Stimulated activated naive B cell treated with anti-CD40 and anti-IgM and Interleukin-4, amounts not matched to agents 10 μg/mL and 1 μg/mL and 100 μg/mL, for 72 hours (primary cell): ENCODE data around the gene ZGPAT.

Experiments used
- ATAC-seq, 2 donors: fragments of 150-1000 bp; cut with Tn5 transposase; replicated peaks; 2 replicates each; pipeline ENCODE4 v1.10.0; 2021; ENCODE audit warnings: moderate library complexity in 1 of 2
- DNase-seq: peaks from one replicate; pipeline ENCODE4 v3.0.0; 2021
- H3K27ac Mint-ChIP-seq: one replicate; pipeline ENCODE4 v1.8.0; 2022; ENCODE audit warnings: mild to moderate bottlenecking, mixed read lengths
- H3K27me3 Mint-ChIP-seq, 2 donors: one replicate each; pipeline ENCODE4 v1.8.0; 2022; ENCODE audit warnings: mixed read lengths in 2 of 2
- H3K36me3 Mint-ChIP-seq, 2 donors: one replicate each; pipeline ENCODE4 v1.8.0; 2022; ENCODE audit warnings: mixed read lengths in 2 of 2, mild to moderate bottlenecking in 1 of 2
- H3K4me1 Mint-ChIP-seq, 2 donors: one replicate each; pipeline ENCODE4 v1.8.0; 2022; ENCODE audit warnings: mixed read lengths in 2 of 2, mild to moderate bottlenecking in 1 of 2
- H3K4me3 Mint-ChIP-seq, 2 donors: one replicate each; pipeline ENCODE4 v1.8.0; 2022; ENCODE audit warnings: mild to moderate bottlenecking in 2 of 2, mixed read lengths in 2 of 2, moderate library complexity in 1 of 2
- H3K9me3 Mint-ChIP-seq, 2 donors: one replicate each; pipeline ENCODE4 v1.8.0; 2022; ENCODE audit warnings: mixed read lengths in 2 of 2, mild to moderate bottlenecking in 1 of 2

Gene ZGPAT

GRCh38 chr20:63693733-63694583 is 13.9 kb upstream of the ZGPAT start:
- peaks cover 12 to 32% of the 10 kb centered on the region in 2 donors for H3K36me3 Mint-ChIP-seq
- H3K9me3 Mint-ChIP-seq = no peaks in the 10 kb centered on the region
- H3K4me1 Mint-ChIP-seq = peaks cover 17 to 29% of the 10 kb centered on the region in 2 donors
- H3K27me3 Mint-ChIP-seq = no peaks in the 10 kb centered on the region
- H3K4me3 Mint-ChIP-seq = peak overlapping the region; percentile 59 to 63
- ATAC-seq = no peak
- H3K27ac Mint-ChIP-seq = peak overlapping the region; percentile 94
- DNase-seq = no peak

- peaks cover 20 to 36% of the 10 kb centered on the region in 2 donors for H3K4me1 Mint-ChIP-seq
- no peak overlapping the region for H3K4me3 Mint-ChIP-seq
- ATAC-seq (no peak), DNase-seq (no peak)
- H3K27ac Mint-ChIP-seq = peak overlapping the region; percentile 14
- H3K27me3 Mint-ChIP-seq = no peaks in the 10 kb centered on the region
- H3K36me3 Mint-ChIP-seq = peaks cover 12 to 35% of the 10 kb centered on the region in 2 donors
- H3K9me3 Mint-ChIP-seq = no peaks in the 10 kb centered on the region
These were observed 13.0 kb upstream of the ZGPAT start for GRCh38 chr20:63694584-63695423.

- no peaks in the 10 kb centered on the region for H3K9me3 Mint-ChIP-seq
- no peaks in the 10 kb centered on the region for H3K27me3 Mint-ChIP-seq
- peaks cover 24 to 41% of the 10 kb centered on the region in 2 donors for H3K4me1 Mint-ChIP-seq
- ATAC-seq = no peak
- peak overlapping the region in 1 of 2 donors; percentile 21 for H3K4me3 Mint-ChIP-seq
- DNase-seq = no peak
- peaks cover 15 to 37% of the 10 kb centered on the region in 2 donors for H3K36me3 Mint-ChIP-seq
- H3K27ac Mint-ChIP-seq = peak overlapping the region; percentile 86
These were observed 12.2 kb upstream of the ZGPAT start for GRCh38 chr20:63695424-63696305.

- ATAC-seq (peak; percentile 55 to 62), DNase-seq (no peak)
- peaks cover 14 to 35% of the 10 kb centered on the region in 2 donors for H3K36me3 Mint-ChIP-seq
- H3K4me3 Mint-ChIP-seq = peak overlapping the region in 1 of 2 donors; percentile 21
- H3K27ac Mint-ChIP-seq = peak overlapping the region; percentile 86
- peaks cover 23 to 41% of the 10 kb centered on the region in 2 donors for H3K4me1 Mint-ChIP-seq
- no peaks in the 10 kb centered on the region for H3K9me3 Mint-ChIP-seq
- no peaks in the 10 kb centered on the region for H3K27me3 Mint-ChIP-seq
These were observed 11.6 kb upstream of the ZGPAT start for GRCh38 chr20:63696306-63696627.

- DNase-seq (no peak), ATAC-seq (peak; percentile 29 to 31)
- Mint-ChIP-seq H3K9me3 (no peaks in the 10 kb centered on the region), H3K4me3 (peak within 1 kb of the TSS; percentile 50 to 73), H3K27me3 (no peaks in the 10 kb centered on the region), H3K4me1 (peaks cover 19 to 41% of the 10 kb centered on the region in 2 donors), H3K36me3 (peaks cover 10 to 30% of the 10 kb centered on the region in 2 donors), H3K27ac (peak within 1 kb of the TSS; percentile 87)
These were observed 11.0 kb upstream of the ZGPAT start, which contains the start of gene TNFRSF6B for GRCh38 chr20:63696628-63697356. TNFRSF6B (plus strand) TSS chr20:63696652; CDS start chr20:63696768, 116 bp downstream.

- DNase-seq = no peak
- peaks cover 19 to 46% of the 10 kb centered on the region in 2 donors for H3K4me1 Mint-ChIP-seq
- H3K36me3 Mint-ChIP-seq = peaks cover 10 to 35% of the 10 kb centered on the region in 2 donors
- no peaks in the 10 kb centered on the region for H3K9me3 Mint-ChIP-seq
- peak overlapping the region; percentile 87 for H3K27ac Mint-ChIP-seq
- H3K4me3 Mint-ChIP-seq = peak overlapping the region; percentile 50 to 73
- H3K27me3 Mint-ChIP-seq = no peaks in the 10 kb centered on the region
- ATAC-seq = peak; percentile 11 to 27
These were observed 10.4 kb upstream of the ZGPAT start for GRCh38 chr20:63697357-63697867.

GRCh38 chr20:63697868-63698545 is 9.8 kb upstream of the ZGPAT start:
- DNase-seq = no peak
- no peak for ATAC-seq
- Mint-ChIP-seq H3K4me1 (peaks cover 17 to 48% of the 10 kb centered on the region in 2 donors), H3K36me3 (peaks cover 10 to 32% of the 10 kb centered on the region in 2 donors), H3K27ac (peak overlapping the region; percentile 51), H3K9me3 (no peaks in the 10 kb centered on the region), H3K27me3 (no peaks in the 10 kb centered on the region), H3K4me3 (no peak overlapping the region)

- H3K36me3 Mint-ChIP-seq = peaks cover 8 to 27% of the 10 kb centered on the region in 2 donors
- DNase-seq = no peak
- H3K9me3 Mint-ChIP-seq = no peaks in the 10 kb centered on the region
- ATAC-seq = peak in 1 of 2 donors; percentile 24
- peak overlapping the region in 1 of 2 donors; percentile 37 for H3K4me3 Mint-ChIP-seq
- no peaks in the 10 kb centered on the region for H3K27me3 Mint-ChIP-seq
- H3K27ac Mint-ChIP-seq = peak overlapping the region; percentile 83
- peaks cover 17 to 44% of the 10 kb centered on the region in 2 donors for H3K4me1 Mint-ChIP-seq
These were observed 8.9 kb upstream of the ZGPAT start for GRCh38 chr20:63698739-63699465.

- Mint-ChIP-seq H3K36me3 (peaks cover 12 to 26% of the 10 kb centered on the region in 2 donors), H3K27ac (peak overlapping the region; percentile 83), H3K4me1 (peaks cover 17 to 43% of the 10 kb centered on the region in 2 donors), H3K27me3 (no peaks in the 10 kb centered on the region), H3K9me3 (no peaks in the 10 kb centered on the region), H3K4me3 (no peak overlapping the region)
- DNase-seq (no peak), ATAC-seq (no peak)
These were observed 8.2 kb upstream of the ZGPAT start for GRCh38 chr20:63699466-63700198.

- H3K9me3 Mint-ChIP-seq = no peaks in the 10 kb centered on the region
- peaks cover 19 to 49% of the 10 kb centered on the region in 2 donors for H3K4me1 Mint-ChIP-seq
- ATAC-seq (no peak), DNase-seq (no peak)
- H3K36me3 Mint-ChIP-seq = peaks cover 15 to 33% of the 10 kb centered on the region in 2 donors
- H3K27me3 Mint-ChIP-seq = no peaks in the 10 kb centered on the region
- H3K4me3 Mint-ChIP-seq = no peak overlapping the region
- H3K27ac Mint-ChIP-seq = peak overlapping the region; percentile 73
These were observed 7.4 kb upstream of the ZGPAT start for GRCh38 chr20:63700199-63701050.

GRCh38 chr20:63701051-63701328 is 6.8 kb upstream of the ZGPAT start:
- H3K27ac Mint-ChIP-seq = no peak overlapping the region
- no peak overlapping the region for H3K4me3 Mint-ChIP-seq
- peaks cover 21 to 52% of the 10 kb centered on the region in 2 donors for H3K4me1 Mint-ChIP-seq

More at GRCh38 chr20:63701051-63701328, 6.8 kb upstream of the ZGPAT start:
- DNase-seq (no peak), ATAC-seq (no peak)
- H3K36me3 Mint-ChIP-seq = peaks cover 15 to 36% of the 10 kb centered on the region in 2 donors
- H3K27me3 Mint-ChIP-seq = no peaks in the 10 kb centered on the region
- no peaks in the 10 kb centered on the region for H3K9me3 Mint-ChIP-seq
